NCI-H2171 (cell line): ENCODE data around the gene COL23A1.

Experiments used
- DNase-seq: peaks from one replicate; lab custom pipeline; 2025; lab: John Stamatoyannopoulos, UW

The COL23A1 gene

DNA sequence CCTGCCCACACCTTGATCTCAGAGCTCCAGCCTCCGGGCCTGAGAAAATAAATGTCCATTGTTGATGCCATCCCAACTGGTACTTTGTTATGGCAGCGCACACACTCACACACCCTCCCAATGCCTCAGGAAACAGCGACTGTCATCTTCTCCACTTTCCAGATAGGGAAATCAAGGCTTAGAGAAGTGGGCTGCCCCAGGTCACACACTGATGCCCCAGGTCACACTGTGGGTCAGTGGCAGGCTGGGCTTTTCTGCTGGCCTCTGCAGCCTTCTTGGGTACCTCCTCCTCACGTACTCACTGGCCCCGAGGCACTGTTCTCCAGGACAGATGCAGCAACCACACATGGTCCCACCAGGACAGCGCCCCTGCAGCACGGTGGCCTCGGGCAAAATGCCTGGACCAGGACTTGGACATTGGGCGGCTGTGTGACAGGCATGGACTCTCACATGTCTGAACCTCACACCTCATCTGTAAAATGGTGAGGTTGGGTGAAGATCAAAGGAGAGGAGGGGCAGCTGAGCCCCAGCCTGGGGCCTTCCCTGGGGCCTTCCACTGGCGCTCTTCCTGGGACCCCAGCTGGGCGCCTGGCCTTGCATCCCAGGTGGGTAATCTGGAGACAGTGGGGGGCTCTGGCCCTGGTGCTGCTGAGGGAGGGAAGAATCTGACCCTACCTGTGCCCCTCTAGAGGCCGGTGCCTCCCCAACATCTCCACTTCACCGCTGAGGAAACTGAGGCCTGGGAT lies 156.0 kb downstream of the COL23A1 start:
- DNase-seq = no peak

DNA sequence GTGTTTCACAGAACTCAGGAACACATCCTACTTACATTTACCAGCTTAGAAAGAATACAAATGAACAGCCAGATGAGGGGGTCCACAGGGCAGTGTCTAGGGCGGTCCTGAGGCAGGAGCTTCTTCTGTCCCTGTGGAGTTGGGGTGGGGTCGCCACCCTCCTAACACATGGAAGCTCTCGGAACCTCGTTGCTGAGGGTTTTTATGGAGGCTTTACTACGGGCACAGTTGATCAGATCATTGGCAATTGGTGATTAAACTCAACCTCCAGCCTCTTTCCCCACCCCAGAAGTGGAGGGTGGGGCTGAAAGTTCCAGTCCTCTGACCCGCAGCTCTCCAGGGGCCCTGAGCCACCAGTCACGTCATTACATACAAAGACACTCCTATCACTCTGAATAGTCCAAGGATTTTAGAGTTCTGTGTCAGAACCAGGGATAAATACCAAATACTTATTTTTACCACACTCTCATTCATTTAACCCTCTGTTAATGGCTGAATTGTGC lies 156.9 kb downstream of the COL23A1 start:
- no peak for DNase-seq

DNA sequence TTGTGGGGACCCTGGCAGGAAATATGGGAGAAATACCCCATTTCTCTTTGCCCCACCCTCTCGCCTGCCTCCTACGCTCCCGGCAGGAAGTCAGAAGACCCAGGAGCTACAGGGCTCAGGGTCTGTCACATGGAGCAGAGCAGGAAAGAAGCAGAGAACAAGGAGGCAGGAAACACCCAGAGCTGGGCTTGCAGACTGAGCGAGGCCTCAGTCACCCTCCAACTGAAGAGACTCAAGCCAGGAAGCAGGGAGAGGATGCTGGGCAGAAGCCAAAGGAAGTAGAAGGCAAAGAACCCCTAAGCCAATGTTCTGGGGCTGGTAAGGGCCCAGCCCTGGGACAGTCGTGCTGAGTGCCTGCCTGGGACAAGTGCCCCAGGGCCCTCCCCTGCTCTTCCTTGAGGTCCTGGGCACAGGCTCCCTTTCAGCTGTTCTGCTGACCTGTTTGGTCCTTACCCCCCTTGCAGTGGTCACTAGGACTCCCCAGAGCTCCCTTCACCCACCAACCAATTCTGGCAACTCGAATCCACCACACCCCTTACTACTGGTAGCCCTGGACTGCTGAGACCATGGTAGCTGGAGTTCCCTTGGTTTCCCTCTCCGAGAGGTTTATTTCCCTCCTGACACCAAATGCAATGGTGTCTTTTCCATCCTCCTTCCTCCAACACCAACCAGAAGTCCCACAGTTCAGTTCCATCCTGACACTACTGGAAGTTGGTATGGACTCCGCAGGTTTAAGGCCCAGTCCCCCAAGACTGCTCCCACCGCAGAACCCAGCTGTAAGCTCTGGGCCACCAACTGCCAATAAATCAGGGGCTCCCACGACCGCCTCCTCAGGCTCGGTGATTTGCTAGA lies 157.5 kb downstream of the COL23A1 start:
- DNase-seq = no peak

DNA sequence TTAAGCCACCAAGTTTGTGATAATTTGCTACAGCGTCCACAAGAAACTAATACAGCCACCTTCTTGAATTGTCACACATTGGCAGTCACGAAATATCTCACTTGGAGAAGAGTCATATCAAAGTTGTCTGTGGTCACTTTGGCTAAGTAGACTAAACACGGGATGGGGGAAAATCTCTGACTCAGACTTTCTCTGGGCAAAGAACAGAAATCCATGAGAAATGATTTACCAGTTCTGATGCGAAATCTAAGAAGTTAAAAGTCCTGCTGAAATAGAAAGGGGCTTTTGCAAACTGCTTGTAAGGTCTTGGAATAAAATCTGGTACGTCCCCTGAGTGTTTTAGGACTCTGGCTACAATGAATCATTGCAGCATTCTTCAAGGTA lies 158.4 kb downstream of the COL23A1 start:
- no peak for DNase-seq

DNA sequence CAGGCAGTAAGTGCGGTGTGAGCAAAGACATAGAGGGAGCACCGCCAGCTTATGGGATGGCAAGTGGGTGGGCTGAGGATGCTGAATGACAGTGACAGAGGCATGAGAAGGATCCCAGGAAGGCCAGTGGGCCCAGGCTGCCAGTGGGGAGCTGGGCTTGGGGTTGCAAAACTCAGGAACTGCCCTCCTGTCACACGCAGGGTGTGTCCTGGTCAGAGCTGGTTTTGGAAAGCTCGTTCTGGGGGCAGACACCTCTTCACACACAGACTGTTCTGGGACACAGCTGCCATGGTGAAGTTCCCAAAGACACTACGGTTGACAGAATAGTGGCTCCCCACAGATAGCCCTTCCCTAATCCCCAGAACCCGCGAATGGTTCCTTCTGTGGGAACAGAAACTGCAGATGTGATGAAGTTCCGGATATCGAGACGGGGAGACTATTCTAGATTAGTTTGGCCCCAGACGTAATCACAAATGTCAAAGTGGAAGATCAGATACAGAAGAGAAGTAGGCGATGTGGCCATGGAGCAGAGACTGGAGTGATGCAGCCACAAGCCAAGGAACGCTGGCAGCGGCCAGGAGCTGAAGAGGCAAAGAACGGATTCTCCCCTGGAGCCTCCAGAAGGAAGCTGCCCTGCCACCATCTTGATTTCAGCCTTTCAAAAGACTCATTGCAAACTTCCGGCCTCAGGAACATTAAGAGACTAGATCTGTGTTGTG lies 159.0 kb downstream of the COL23A1 start:
- DNase-seq = no peak

DNA sequence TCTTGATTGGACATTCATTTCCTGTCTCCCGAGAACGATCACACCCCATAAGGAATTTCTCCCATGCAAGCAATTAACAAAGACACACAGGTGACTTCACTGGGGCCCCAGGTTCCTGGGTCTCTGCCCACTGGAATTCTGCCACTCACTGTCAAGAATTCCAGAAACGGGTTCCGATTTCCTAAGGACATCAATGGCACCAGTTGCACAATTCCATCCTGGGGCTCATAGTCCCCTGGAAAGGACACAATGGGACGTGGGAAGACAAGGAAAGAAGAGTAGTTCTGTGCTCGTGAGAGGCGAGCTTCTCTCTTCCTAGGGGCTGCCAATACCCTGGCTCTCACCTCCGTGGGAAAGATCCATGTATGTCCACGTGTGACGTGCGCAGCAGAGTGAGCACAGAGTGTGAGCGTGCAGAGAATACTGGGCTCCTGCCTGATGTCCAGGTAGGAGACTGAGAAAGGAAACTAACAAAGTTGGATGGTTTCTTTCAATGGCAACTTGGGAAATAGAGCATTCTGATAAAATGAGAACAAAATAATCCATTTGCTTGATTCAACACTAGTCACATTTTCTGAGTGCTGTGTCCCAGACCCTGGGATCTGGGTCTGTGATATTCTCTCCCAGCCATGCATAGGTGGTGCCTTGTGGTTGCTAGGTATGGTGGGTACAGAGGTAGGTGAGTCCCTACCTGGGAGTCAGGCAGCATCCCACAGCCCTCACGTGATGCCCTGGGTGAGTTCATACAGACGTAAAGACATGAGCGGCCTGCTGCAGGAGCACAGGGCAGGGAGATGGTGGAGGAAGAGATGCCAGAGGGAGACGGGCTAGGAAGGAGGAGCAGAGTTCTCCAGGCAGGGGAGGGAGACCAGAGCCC lies 159.8 kb downstream of the COL23A1 start:
- no peak for DNase-seq

DNA sequence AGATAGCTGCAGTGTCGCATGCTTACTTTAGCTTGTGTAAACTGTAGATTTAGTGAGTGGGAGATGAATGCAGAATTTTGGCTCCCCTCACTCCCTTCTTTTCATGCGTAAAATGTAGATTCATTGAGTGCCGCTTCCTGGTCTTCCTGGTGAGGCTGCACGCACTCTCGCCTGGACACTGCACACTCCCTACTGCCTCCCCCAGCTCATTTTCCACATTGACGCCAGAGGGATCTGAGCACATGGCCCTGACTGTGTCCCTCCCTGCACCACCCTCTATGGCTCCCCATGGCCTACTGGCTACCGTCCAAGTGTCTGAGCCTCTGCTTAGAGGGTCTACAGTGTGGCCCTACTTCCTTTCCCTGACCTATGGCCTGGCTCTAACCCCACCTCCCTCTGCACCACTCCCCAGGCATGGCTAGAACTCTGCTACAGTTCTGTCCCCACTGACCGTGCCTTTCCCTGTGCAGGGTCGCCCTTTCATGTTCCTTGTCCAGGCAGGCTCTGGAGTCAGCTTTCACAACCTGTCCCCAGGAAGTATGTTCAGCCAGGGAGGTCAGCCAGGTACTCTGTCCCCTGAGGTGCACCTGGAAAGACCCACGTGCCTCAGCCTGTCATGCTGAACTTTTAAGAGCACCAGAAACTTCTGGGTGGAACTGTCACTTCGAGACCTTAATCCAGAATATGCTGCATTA lies 160.6 kb downstream of the COL23A1 start:
- DNase-seq = no peak

DNA sequence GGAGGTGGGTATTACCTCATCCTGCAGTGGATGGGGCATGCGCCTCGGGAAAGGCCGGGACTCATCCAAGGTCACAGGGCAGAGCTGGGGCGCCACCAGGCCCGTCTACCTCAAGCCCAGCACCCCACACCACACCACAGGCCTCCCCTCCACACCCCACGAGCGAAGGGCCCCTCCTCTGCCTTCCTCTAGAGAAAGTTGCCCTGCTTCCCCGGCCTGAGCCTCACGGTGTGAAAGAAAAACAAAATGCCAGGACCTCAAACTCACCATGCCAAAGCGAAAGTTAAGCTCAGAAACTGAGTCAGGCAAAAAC lies 161.1 kb downstream of the COL23A1 start:
- no peak for DNase-seq

DNA sequence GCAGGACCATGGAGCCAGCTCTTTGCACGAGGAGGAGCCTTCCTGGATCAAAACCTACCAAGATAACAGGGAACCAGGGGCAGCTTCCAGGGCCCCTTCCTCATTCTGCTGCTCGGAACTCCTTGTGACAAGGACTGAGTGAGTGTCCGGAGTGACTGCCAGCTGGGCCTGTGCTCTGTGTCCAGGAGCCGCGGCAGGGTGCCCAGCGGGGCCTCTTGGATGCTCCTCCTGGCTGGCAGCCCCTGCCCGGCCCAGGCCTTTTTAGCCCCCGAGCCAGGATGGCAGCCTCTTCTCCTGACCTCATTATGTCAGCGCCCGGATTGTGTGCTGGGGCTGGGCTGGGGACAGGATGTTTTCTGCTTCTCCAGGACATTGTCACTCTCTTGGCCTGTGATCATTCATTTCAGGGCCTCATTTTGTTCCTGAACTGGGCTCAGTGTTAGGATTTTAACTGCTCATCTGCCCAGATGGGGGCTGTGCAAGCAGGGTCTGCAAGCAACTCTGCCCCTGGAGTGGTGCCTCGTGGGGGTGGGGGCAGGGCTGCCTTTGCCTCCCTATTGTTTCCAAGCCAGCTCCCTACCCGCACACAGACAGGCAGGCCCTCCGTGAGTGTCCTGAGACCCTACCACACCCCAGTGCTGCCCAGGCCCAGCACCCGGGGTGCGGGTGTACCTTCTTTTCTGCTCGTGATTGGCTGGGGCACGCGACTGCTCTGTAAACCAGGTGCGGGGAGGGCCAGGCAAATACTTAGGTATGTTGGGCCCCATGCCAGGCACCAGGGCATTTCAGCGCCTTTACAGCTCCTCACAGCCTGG lies 161.6 kb downstream of the COL23A1 start:
- DNase-seq = no peak

DNA sequence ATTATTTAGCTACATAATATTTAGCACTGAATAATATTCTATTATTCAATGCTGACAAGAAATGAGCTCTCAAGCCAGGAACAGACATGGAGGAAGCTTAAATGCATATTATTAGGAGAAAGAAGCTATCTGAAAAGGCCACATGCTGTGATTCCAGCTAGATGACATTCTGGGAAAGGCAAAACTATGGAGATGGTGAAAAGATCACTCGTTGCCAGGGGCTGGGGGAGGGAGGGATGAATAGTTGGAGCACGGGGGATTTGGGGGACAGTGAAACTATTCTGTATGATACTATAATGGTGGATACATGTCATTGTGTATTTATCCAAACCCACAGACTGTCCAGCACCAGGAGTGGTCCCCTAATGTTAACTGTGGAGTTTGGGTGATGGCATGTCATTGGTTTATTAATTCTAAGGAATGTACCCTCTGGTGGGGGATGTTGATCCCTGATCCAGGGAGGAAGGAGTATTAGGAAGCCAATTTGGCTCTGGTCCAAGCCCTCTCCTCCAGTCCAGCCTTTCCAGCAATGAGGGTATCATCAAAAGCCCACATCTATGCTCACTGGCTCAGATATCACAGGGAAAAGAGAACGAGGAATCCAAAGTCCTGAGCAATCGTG lies 162.5 kb downstream of the COL23A1 start:
- DNase-seq = no peak

DNA sequence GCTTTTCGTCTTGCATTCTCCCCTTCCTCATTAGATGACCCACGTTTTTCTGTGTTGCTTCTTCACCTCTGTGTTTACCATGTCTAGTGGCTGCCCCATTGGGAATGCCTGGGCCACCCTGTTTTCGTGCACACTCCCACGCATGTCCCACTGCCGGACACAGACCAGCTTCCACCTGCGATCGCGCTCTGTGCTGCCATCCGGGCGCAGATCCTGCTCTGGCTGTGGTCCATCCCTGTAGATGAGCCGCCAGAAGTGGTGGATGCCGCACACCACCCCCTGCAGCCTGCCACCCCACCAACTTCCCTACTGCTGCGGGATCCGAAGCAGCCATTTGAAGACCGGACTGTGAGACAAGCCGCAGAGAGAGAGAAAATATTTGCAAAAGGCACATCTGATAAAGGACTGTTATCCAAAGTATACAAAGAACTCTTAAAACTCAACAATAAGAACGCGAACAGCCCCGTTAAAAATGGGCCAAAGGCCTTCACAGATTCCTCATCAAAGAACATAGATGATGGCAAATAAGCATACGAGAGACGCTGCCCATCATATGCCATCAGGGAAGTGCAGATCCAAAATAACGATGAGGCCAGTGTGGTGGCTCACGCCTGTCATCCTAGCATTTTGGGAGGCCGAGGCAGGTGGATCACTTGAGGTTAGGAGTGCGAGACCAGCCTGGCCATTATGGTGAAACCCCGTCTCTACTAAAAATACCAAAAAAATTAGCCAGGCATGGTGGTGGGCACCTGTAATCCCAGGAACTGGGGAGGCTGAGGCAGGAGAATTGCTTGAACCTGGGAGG lies 163.7 kb downstream of the COL23A1 start:
- no peak for DNase-seq

DNA sequence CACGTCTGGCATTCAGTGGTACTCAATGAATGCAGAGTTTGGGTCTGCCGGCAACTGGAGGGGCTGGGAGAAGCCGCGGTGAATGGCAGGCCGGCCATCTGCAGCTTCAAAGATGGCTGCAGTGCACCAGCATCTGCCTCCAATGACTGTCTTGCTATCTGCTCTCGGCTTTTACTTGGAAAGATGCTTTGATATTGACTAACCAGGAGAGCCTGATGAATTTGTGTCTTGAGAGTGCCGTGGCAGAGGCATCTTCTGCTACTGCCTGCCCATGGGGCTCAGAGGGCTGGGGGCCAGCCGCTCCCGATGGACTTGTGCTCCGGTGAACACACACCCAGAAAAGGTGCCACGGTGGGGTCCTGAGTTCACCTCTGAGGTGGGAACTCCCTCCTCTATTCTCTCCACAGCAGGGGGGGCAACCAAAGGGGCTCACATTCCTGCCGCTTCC lies 164.5 kb downstream of the COL23A1 start:
- no peak for DNase-seq

DNA sequence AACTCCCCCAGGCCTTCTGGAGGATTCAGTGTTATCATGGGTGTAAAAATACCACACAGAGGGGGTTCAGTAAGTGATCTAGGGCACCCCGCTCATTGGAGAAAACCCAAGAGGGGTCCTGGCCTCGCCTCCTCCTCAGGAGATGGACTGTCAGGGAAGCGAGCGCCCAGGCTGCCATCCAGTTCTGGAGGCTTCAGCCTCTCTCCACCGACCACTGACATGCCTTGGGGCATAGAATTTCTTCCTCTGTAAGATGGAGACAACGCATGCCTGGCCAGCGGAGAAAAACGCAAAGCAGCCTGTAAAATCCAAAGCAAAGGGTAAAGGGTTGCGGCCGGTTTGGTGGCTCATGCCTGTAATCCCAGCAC lies 165.4 kb downstream of the COL23A1 start:
- DNase-seq = no peak

DNA sequence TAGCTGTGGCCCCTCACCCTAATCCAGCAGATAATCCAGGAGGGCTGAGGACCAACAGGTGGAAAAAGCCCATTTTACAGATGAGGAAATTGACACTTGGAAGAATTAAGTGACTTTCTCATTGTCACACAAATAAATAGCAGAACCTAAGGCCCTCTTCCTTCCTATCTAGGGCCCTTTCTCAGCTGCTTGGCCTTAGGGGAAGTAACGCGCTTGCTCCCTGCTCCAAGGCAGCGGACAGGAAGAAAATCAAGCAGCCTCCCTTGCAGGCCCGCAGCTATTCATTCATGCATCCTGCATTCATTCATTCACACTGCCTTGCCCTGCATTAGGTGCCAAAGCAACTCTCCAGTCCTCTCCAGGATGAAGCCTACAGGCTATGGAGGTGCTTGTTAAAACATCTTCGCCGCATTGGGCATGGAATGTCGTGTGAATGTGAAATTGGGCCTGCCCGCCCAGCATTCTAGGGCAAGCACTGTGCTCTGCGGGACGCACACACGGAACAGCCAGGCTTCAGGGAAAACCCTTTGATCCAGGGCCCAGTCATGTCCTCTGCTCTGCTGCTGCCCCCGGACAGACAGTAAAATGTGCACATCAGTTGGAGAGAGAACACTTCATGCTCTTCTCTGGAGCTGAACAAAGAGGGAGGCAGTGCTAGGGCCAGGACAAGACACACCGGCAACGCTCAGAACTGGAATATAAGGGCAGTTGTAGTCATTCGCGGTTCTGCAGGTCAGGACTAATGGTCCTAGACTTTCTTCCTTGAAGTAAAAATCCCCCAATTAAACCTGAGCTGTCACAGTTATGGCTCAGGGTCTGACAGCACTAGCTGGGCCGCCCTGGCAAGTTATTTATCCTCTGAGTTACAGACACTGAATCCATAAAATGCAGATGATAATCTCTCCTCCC lies 166.0 kb downstream of the COL23A1 start:
- DNase-seq = no peak

DNA sequence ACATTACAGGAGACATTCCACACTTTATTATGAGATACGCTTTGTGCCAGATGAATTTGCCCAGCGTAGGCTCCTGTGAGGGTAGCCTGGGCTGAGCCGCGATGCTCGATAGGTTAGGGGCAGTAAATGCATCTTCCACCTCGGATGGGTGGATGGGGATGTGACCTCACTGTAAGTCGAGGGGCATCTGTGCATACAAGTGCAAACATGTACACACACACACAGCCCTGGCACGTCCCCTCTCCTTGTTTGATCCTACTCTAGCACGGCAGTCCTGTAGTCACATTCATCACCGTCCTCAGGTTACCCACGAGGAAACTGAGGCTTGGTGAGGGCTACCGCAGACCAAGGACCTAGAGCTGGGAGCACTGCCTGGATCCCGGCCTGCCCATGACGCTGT lies 166.8 kb downstream of the COL23A1 start:
- no peak for DNase-seq

DNA sequence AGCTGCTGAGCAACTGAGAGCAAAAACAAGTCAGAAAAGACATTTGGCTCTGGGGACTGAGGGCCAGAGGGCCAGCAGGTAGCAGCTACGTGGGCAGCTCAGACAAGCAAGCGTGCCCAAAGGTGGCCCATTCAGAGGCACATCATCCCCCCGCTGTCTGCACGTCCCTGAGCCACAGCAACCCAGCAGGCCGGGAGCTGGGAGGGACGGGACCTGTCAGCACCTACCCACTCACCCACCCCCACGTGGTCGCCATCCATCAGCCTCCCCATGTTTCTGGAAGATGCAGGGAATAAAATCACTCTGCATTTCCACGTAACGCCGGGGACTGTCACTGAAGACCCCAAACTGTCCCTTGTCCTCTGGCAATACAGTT lies 167.8 kb downstream of the COL23A1 start:
- no peak for DNase-seq

DNA sequence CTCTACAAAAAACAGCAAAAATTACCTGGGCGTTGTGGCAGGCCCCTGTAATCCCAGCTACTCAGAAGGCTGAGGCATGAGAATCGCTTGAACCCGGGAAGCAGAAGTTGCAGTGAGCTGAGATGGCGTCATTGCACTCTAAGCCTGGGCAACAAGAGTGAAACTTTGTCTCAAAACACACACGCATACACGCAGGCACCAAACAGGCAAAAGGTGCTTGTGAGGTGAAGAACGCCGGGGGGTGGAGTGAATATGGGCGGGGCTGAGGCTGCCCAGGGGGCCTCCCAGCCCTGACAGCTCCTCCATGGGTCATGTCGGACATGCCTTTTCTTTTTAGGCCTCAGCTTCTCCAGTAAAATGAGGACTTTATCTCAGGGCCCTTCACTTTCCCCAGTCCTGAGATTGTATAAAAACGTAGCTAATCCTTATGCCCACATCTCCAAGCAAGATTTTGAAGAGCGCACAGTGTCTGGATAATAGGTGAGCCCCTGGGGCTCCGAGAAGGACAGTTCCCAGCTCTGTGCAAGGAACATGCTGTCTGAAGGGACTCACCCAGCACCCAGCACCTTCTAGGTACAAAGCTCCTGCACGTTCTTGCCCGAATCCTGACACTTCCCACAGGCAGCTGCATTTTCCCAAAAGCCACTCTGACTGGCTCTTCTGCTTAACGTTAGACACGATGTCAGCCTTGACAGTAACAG lies 168.3 kb downstream of the COL23A1 start:
- DNase-seq = no peak
